DLD1 (cell line): ENCODE data around the gene SLC2A2.

ENCODE experiments used
- in situ Hi-C: cut with HindIII; loops from 2 replicates; pipeline ENCODE4 v1.10.0; 2017; ENCODE audit warnings: low sequenced_read_pairs

The SLC2A2 gene

GRCh38 chr3:171026597-171027293 is at the start of gene SLC2A2:
Gene SLC2A2 (minus strand): TSS chr3:171026720. CDS start chr3:171026670, 50 bp downstream.
- in situ Hi-C loops = no loop called here

- in situ Hi-C loops = no loop called here
Measured at GRCh38 chr3:171072432-171072831, 45.9 kb upstream of the SLC2A2 start.

- in situ Hi-C loops = no loop called here
Measured at GRCh38 chr3:171068658-171069057, 42.1 kb upstream of the SLC2A2 start.

GRCh38 chr3:171066206-171066605 is 39.7 kb upstream of the SLC2A2 start:
- in situ Hi-C loops = no loop called here

GRCh38 chr3:171065732-171066131 is 39.2 kb upstream of the SLC2A2 start:
- in situ Hi-C loops = no loop called here

- in situ Hi-C loops = no loop called here
Measured at GRCh38 chr3:171064461-171064860, 37.9 kb upstream of the SLC2A2 start.

GRCh38 chr3:171061749-171062148 is 35.2 kb upstream of the SLC2A2 start:
- in situ Hi-C loops = no loop called here

- in situ Hi-C loops = no loop called here
Measured at GRCh38 chr3:171059978-171060377, 33.5 kb upstream of the SLC2A2 start.

- in situ Hi-C loops = no loop called here
Measured at GRCh38 chr3:171058873-171059603, 32.5 kb upstream of the SLC2A2 start.

GRCh38 chr3:171058058-171058457 is 31.5 kb upstream of the SLC2A2 start:
- in situ Hi-C loops = no loop called here

GRCh38 chr3:171057072-171057471 is 30.6 kb upstream of the SLC2A2 start:
- in situ Hi-C loops = no loop called here

- in situ Hi-C loops = no loop called here
Measured at GRCh38 chr3:171056528-171056927, 30.0 kb upstream of the SLC2A2 start.

GRCh38 chr3:171055336-171056178 is 29.0 kb upstream of the SLC2A2 start:
- in situ Hi-C loops = no loop called here

- in situ Hi-C loops = no loop called here
Measured at GRCh38 chr3:171054921-171055320, 28.4 kb upstream of the SLC2A2 start.

GRCh38 chr3:171054231-171054630 is 27.7 kb upstream of the SLC2A2 start:
- in situ Hi-C loops = no loop called here

- in situ Hi-C loops = no loop called here
Measured at GRCh38 chr3:171049861-171050444, 23.4 kb upstream of the SLC2A2 start.

- in situ Hi-C loops = no loop called here
Measured at GRCh38 chr3:171046760-171047159, 20.2 kb upstream of the SLC2A2 start.

GRCh38 chr3:171044835-171045793 is 18.6 kb upstream of the SLC2A2 start:
- in situ Hi-C loops = no loop called here

- in situ Hi-C loops = no loop called here
Measured at GRCh38 chr3:171044384-171044783, 17.9 kb upstream of the SLC2A2 start.

- in situ Hi-C loops = no loop called here
Measured at GRCh38 chr3:171039674-171040073, 13.2 kb upstream of the SLC2A2 start.
